H1 (cell line): Measurements from ENCODE around the gene PLB1. TPM values are rescaled to one million over a fixed set of nuclear protein-coding genes. Genes with fewer than 3 reads are reported as not detected.

ENCODE experiments used
- CTCF ChIA-PET: fragments of 300-600 bp; sonication (Branson Sonifier 250); formaldehyde crosslinking; loops from one replicate; lab custom pipeline; 2021; ENCODE audit not compliant: partially characterized antibody; lab: Charles Lee
- POLR2A ChIA-PET: fragments of 300-600 bp; sonication (Branson Sonifier 250); formaldehyde crosslinking; loops from one replicate; lab custom pipeline; 2021; ENCODE audit warnings: inconsistent platforms; ENCODE audit not compliant: partially characterized antibody; lab: Charles Lee
- DNase-seq, 2 experiments: peaks; one replicate each; pipeline versions ENCODE4 v3.0.0 to v3.0.0-alpha.2; 2010 to 2022; ENCODE audit warnings: low spot score in 2 of 2, low read depth in 1 of 2, mixed read lengths in 1 of 2
- FAIRE-seq: peaks from 2 replicates; lab custom pipeline; 2011; peaks lifted over from hg19 to GRCh38; lab: Jason Lieb, UNC
- H2AFZ ChIP-seq: 2 replicates; pipeline ENCODE4 v1.8.1; 2012; ENCODE audit warnings: low read length, inconsistent platforms
- H2AK5ac ChIP-seq: 2 replicates; pipeline ENCODE4 v1.6.1; 2013; ENCODE audit warnings: low read depth, low read length
- H2BK120ac ChIP-seq: replicated peaks from 2 replicates; pipeline ENCODE3; 2013; ENCODE audit warnings: low read depth, low read length, inconsistent platforms
- H2BK12ac ChIP-seq: 2 replicates; pipeline ENCODE4 v1.6.1; 2013; ENCODE audit warnings: low read depth, low read length
- H2BK15ac ChIP-seq: 2 replicates; pipeline ENCODE4 v1.6.1; 2013; ENCODE audit warnings: low read length
- H2BK20ac ChIP-seq: 2 replicates; pipeline ENCODE4 v1.6.1; 2013; ENCODE audit warnings: low read length
- H2BK5ac ChIP-seq: 2 replicates; pipeline ENCODE4 v1.6.1; 2013; ENCODE audit warnings: low read depth, low read length
- H3K14ac ChIP-seq: 2 replicates; pipeline ENCODE4 v1.6.1; 2013; ENCODE audit warnings: inconsistent platforms; ENCODE audit not compliant: insufficient read length
- H3K18ac ChIP-seq: 2 replicates; pipeline ENCODE4 v1.6.1; 2013; ENCODE audit warnings: low read length; ENCODE audit errors: extremely low read depth
- H3K23ac ChIP-seq: 2 replicates; pipeline ENCODE4 v1.6.1; 2013; ENCODE audit warnings: inconsistent platforms; ENCODE audit not compliant: insufficient read length
- H3K23me2 ChIP-seq: 2 replicates; pipeline ENCODE4 v1.6.1; 2013; ENCODE audit warnings: low read depth, low read length
- H3K27ac ChIP-seq: 2 replicates; pipeline ENCODE4 v1.6.1; 2011; ENCODE audit warnings: low read depth, low read length, inconsistent platforms
- H3K27me3 ChIP-seq, 4 experiments: replicated peaks in 1 of 4; 1 replicate in 1 of 4; 2 replicates in 3 of 4; pipeline versions ENCODE4 v1.6.1 to v1.8.1; 2011 to 2013; ENCODE audit warnings: low read length in 3 of 4, mild to moderate bottlenecking in 3 of 4, inconsistent platforms in 2 of 4, mixed read lengths in 2 of 4, moderate library complexity in 1 of 4; ENCODE audit not compliant: control insufficient read depth in 3 of 4, insufficient read depth in 3 of 4; ENCODE audit errors: extremely low read depth in 1 of 4
- H3K36me3 ChIP-seq, 4 experiments: 2 replicates each; pipeline versions ENCODE4 v1.6.1 to v1.8.1; 2011 to 2013; ENCODE audit warnings: mild to moderate bottlenecking in 4 of 4, low read length in 3 of 4, moderate library complexity in 2 of 4, control low read depth in 1 of 4, inconsistent platforms in 1 of 4; ENCODE audit not compliant: insufficient read depth in 4 of 4, control insufficient read depth in 2 of 4
- H3K4ac ChIP-seq: replicated peaks from 2 replicates; pipeline ENCODE3; 2013; ENCODE audit warnings: low read length, low read depth, mixed read lengths, inconsistent platforms; ENCODE audit not compliant: insufficient read length
- H3K4me1 ChIP-seq, 4 experiments: replicated peaks in 1 of 4; 1 replicate in 1 of 4; 2 replicates in 3 of 4; pipeline versions ENCODE4 v1.6.1 to v1.8.1; 2011 to 2013; ENCODE audit warnings: low read length in 3 of 4, inconsistent platforms in 2 of 4, mixed read lengths in 1 of 4; ENCODE audit not compliant: insufficient read depth in 4 of 4, control insufficient read depth in 3 of 4
- H3K4me2 ChIP-seq, 2 experiments: 2 replicates each; pipeline versions ENCODE4 v1.6.1 to v1.8.1; 2011 to 2013; ENCODE audit warnings: low read depth in 2 of 2, low read length in 2 of 2, control low read depth in 1 of 2, inconsistent platforms in 1 of 2, mild to moderate bottlenecking in 1 of 2; ENCODE audit not compliant: insufficient read depth in 1 of 2
- H3K4me3 ChIP-seq, 4 experiments: fragments of 200-600, 300-600 bp in 1 of 4; sonication (generic), shearing (Covaris generic), sonication (Bioruptor Twin) in 1 of 4; 2 replicates each; pipeline versions ENCODE4 v1.5.1 to v1.8.1; 2011 to 2016; ENCODE audit warnings: low read length in 4 of 4, low read depth in 3 of 4, control low read depth in 2 of 4, inconsistent platforms in 2 of 4, mild to moderate bottlenecking in 2 of 4, mixed read lengths in 1 of 4, moderate library complexity in 1 of 4; ENCODE audit not compliant: insufficient read depth in 2 of 4; ENCODE audit errors: extremely low read depth in 1 of 4
- H3K56ac ChIP-seq: replicated peaks from 2 replicates; pipeline ENCODE3; 2013; ENCODE audit warnings: low read depth, mild to moderate bottlenecking, mixed read lengths, low read length, inconsistent platforms; ENCODE audit not compliant: insufficient read length
- H3K79me1 ChIP-seq: 2 replicates; pipeline ENCODE4 v1.6.1; 2013; ENCODE audit warnings: low read depth, low read length, control low read depth
- H3K79me2 ChIP-seq, 2 experiments: 2 replicates each; pipeline versions ENCODE4 v1.6.1 to v1.8.1; 2012 to 2013; ENCODE audit warnings: low read length in 2 of 2, mild to moderate bottlenecking in 2 of 2, inconsistent platforms in 1 of 2; ENCODE audit not compliant: insufficient read depth in 2 of 2, control insufficient read depth in 1 of 2
- H3K9ac ChIP-seq, 4 experiments: replicated peaks in 1 of 4; 1 replicate in 1 of 4; 2 replicates in 3 of 4; pipeline versions ENCODE4 v1.6.1 to v1.8.1; 2011 to 2013; ENCODE audit warnings: low read depth in 3 of 4, low read length in 3 of 4, control low read depth in 2 of 4, mild to moderate bottlenecking in 2 of 4, moderate library complexity in 2 of 4, inconsistent platforms in 1 of 4; ENCODE audit errors: extremely low read depth in 1 of 4
- H3K9me3 ChIP-seq, 2 experiments: 2 replicates each; pipeline versions ENCODE4 v1.6.1 to v1.8.1; 2012 to 2013; ENCODE audit warnings: mild to moderate bottlenecking in 2 of 2, moderate library complexity in 2 of 2, control low read depth in 1 of 2, inconsistent platforms in 1 of 2, low read depth in 1 of 2, low read length in 1 of 2, mixed read lengths in 1 of 2; ENCODE audit not compliant: insufficient read depth in 2 of 2
- H4K20me1 ChIP-seq, 2 experiments: replicated peaks in 1 of 2; 2 replicates each; pipeline versions ENCODE3 to v1.8.1; 2011 to 2013; ENCODE audit warnings: inconsistent platforms in 2 of 2, low read length in 2 of 2, mild to moderate bottlenecking in 1 of 2; ENCODE audit not compliant: insufficient read depth in 2 of 2, control insufficient read depth in 1 of 2
- H4K5ac ChIP-seq: 2 replicates; pipeline ENCODE4 v1.6.1; 2013; ENCODE audit warnings: low read length, low read depth, mixed read lengths, inconsistent platforms; ENCODE audit not compliant: insufficient read length
- H4K8ac ChIP-seq: 2 replicates; pipeline ENCODE4 v1.8.0; 2013; ENCODE audit warnings: mild to moderate bottlenecking, moderate library complexity, low read length, inconsistent platforms; ENCODE audit not compliant: insufficient read depth; ENCODE audit errors: extremely low read depth
- H4K91ac ChIP-seq: replicated peaks from 2 replicates; pipeline ENCODE3; 2013; ENCODE audit warnings: low read length, mixed read lengths, inconsistent platforms; ENCODE audit not compliant: insufficient read length
- ASH2L ChIP-seq: fragments of 200-600, 300-600 bp; sonication (generic); IDR thresholded peaks from one replicate; pipeline ENCODE4 v1.7.1; 2017; ENCODE audit warnings: low read length
- BCL11A ChIP-seq, 2 experiments: IDR thresholded peaks; one replicate each; pipeline ENCODE4 v1.6.1; 2011; ENCODE audit warnings: low read depth in 2 of 2, low read length in 2 of 2, mild to moderate bottlenecking in 2 of 2
- CBX8 ChIP-seq: fragments of 300-800, 300-1000 bp; sonication (generic); IDR thresholded peaks from 2 replicates; pipeline ENCODE4 v1.7.1; 2016; ENCODE audit warnings: low read depth, low read length, borderline replicate concordance
- SIN3A ChIP-seq, 2 experiments: IDR thresholded peaks in 1 of 2; conservative IDR thresholded peaks in 1 of 2; 2 replicates each; pipeline ENCODE4 v1.6.1; 2011 to 2012; ENCODE audit warnings: low read length in 2 of 2, improper control_type of control experiment in 1 of 2, low read depth in 1 of 2, mild to moderate bottlenecking in 1 of 2
- SIRT6 ChIP-seq: IDR thresholded peaks from one replicate; pipeline ENCODE4 v1.7.1; 2012; ENCODE audit warnings: low read length, inconsistent platforms
- SP2 ChIP-seq: IDR thresholded peaks from 2 replicates; pipeline ENCODE4 v1.6.1; 2012; ENCODE audit warnings: mild to moderate bottlenecking, low read length, inconsistent platforms
- ZNF274 ChIP-seq: IDR thresholded peaks from 2 replicates; pipeline ENCODE4 v1.7.0; 2012; ENCODE audit warnings: low read length, borderline replicate concordance; ENCODE audit errors: extremely low read depth
- WGBS, 2 experiments: shearing (Covaris generic) in 1 of 2; methylation state at CpG; one replicate each; pipeline versions ENCODE4 v1.1.6 to v1.1.7; 2013 to 2015; ENCODE audit warnings: low lambda C conversion rate in 2 of 2, mixed read lengths in 2 of 2, inconsistent platforms in 1 of 2, low coverage in 1 of 2, missing lambda C conversion rate in 1 of 2; ENCODE audit not compliant: insufficient replicate concordance in 2 of 2, insufficient coverage in 1 of 2, insufficient read length in 1 of 2; ENCODE audit errors: extremely low coverage in 1 of 2, missing lambda C conversion rate in 1 of 2; 5-methylcytosine and 5-hydroxymethylcytosine counted together
- polyA plus RNA-seq, 7 experiments: library from polyadenylated mRNA; depleted of rRNA in 3 of 7; stranded (reverse) in 5 of 7; unstranded in 2 of 7; fragments of >200 nt in 5 of 7; fragments of 200-250 nt in 2 of 7; gene quantifications; 1 replicate in 5 of 7; 2 replicates in 1 of 7; 4 replicates in 1 of 7; pipeline versions ENCODE4 v1.2.1 to v1.2.3, GENCODE V29; 2011 to 2013; ENCODE audit warnings: missing spikeins in 2 of 7, mixed read lengths in 2 of 7
- total RNA-seq: library from RNA; stranded (reverse); fragmentation: NEBNext Ultra II Directional; extraction: Animal tissue kit (Norgen Biotek cat#: 25700); gene quantifications from 2 replicates; pipeline ENCODE4 v1.2.1, GENCODE V29; 2021

PLB1 gene
- total and polyA plus RNA-seq, 2 of the 8 experiments (the other 6 are each of a cell fraction or from before 2014, with no cell fraction given): 0.20 to 0.36 TPM

GRCh38 chr2:28600181-28600580, 104.3 kb downstream of the PLB1 start:
- no peaks in the 10 kb centered on the region for H3K79me1 ChIP-seq
- no peak overlapping the region for H3K14ac ChIP-seq
- H4K8ac ChIP-seq: no peak overlapping the region
- H3K4me3 ChIP-seq: no peak overlapping the region
- no peak for FAIRE-seq
- H2BK12ac ChIP-seq: no peak overlapping the region
- no peaks in the 10 kb centered on the region for H3K79me2 ChIP-seq
- no peak overlapping the region for H2BK15ac ChIP-seq
- no peak overlapping the region for H3K18ac ChIP-seq
- H4K5ac ChIP-seq: no peak overlapping the region
- no peak overlapping the region for H3K4ac ChIP-seq
- H2BK20ac ChIP-seq: no peak overlapping the region
- no peak overlapping the region for H3K27ac ChIP-seq
- no peak overlapping the region for H4K91ac ChIP-seq
- ChIA-PET CTCF (interaction anchor here (0.6 to 1.2 kb wide), 4 partner anchors 9 to 122 kb away, joined by 3 to 4 read pairs (median 3); no protein-coding TSS in a partner anchor), POLR2A (no interaction called here)
- no peak overlapping the region for H2BK5ac ChIP-seq
- TF ChIP-seq SIRT6 (no peak), ASH2L (no peak), SP2 (no peak), SIN3A (conservative IDR thresholded peaks at IDR 0.05 in 1 of 2, IDR thresholded peaks at IDR 0.05 in 1 of 2; ENCODE audit: low read depth in 1 of 2, low read length in 2 of 2) (no peak), BCL11A (IDR thresholded peaks at IDR 0.05; ENCODE audit: low read depth in 2 of 2, low read length in 2 of 2) (no peak), ZNF274 (no peak), CBX8 (no peak)
- no peak overlapping the region for H3K23ac ChIP-seq
- no peak overlapping the region for H2AFZ ChIP-seq
- H3K9ac ChIP-seq: no peak overlapping the region
- H3K23me2 ChIP-seq: no peaks in the 10 kb centered on the region
- H3K9me3 ChIP-seq: no peaks in the 10 kb centered on the region
- no peak overlapping the region for H3K56ac ChIP-seq
- H2BK120ac ChIP-seq: no peak overlapping the region
- 86% methylated on average over 5 of the region's 5 CpGs; no CpG with 5 or more reads in 1 of the 2 experiments for WGBS, 2 experiments
- H3K4me2 ChIP-seq: no peak overlapping the region
- H3K36me3 ChIP-seq: no peaks in the 10 kb centered on the region
- H3K4me1 ChIP-seq: peaks cover 0 to 4% (median 1%) of the 10 kb centered on the region in 4 experiments; a peak in 2 of 7 replicates
- H3K27me3 ChIP-seq: no peaks in the 10 kb centered on the region
- no peaks in the 10 kb centered on the region for H4K20me1 ChIP-seq
- no peak for DNase-seq
- no peak overlapping the region for H2AK5ac ChIP-seq
